NAMALWA (cell line): ENCODE results near the gene ZEB2.

Source experiments
- DNase-seq: peaks from one replicate; pipeline ENCODE4 v3.0.0-alpha.2; 2015; ENCODE audit warnings: low spot score

The ZEB2 gene

DNA sequence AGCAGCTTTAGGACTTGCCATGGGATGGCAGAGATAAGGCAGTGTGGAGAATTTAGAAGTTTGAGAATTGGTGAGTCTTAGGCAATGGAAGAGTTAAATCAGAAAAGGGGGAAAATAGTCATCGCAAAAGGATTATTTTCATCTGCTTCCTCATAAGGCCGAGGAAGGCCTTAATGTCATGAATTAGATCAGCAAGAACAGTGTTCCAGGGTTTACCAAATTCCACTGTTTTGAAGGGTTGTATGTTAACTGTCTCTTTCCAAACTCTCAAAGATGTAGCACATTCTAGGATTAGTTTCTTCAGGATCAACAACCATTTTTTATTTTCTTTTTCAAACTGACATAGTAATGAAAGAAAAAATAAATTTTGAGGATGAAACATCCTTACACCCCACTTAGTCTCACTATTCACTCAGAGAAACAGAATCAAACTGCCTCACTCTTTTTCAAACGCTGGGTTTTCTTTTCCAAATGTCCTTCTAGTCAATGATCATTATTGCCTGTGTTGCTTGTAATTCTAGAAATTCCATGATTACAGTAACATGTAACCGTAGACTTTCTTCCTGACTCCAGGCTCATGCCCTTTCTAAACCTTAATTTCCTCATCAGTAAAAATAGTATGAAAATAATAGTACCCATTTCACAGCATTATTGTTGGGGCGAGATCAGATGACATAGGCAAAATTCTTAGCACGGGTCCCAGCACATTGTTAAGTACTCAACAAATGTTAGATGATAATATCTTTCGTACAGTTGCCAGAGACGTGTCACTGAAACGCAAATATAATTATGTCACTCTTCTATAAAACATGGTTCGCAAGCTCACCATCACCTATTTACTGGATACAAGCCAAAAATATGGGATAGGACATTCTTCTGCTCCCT lies 23.6 kb downstream of the ZEB2 start:
- no peak for DNase-seq

DNA sequence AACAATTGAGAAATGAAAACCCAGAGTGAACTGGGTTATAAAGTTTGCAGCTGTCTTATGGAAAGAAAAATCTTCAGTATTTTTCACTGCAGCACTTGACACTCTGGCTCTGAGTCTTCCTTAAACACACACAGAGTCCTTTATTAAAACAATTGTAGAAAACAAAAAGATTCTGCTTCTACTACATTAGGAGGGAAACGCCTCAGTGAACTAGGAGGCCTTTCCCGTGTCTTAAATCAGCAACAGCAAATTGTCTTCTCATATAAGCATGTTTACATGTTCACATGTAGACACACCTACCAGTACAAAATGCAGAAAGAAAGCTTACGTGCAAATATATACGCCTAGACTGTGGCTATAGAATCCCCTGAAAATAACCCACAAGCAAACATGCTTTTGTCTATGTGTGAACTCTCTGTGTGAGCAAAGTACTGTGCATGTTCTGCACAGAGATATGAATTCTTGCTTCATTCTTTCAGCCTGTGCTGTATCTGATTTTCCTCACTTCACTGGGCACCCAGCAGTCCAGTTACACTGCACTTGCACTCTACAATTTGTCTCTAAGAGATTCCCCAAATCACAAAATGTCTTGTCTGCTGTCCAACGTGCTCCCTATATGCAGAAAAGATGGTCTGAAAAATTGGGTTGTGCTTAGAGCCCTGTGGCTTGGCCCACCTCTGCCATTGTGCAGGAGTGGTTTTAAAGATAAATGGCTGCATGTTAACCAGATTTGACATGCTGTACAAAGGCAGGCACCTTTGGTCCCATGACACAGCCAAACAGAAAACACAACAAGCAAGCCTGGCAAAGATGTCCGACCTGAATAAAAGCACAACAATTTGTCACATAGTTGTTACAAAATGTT lies 24.5 kb downstream of the ZEB2 start:
- no peak for DNase-seq

GRCh38 chr2:144493027-144493809 lies 26.7 kb downstream of the ZEB2 start:
- DNase-seq, result no peak

GRCh38 chr2:144490857-144491256 lies 29.1 kb downstream of the ZEB2 start:
- DNase-seq, result no peak

- DNase-seq, result no peak
Observed at GRCh38 chr2:144490017-144490416, 29.9 kb downstream of the ZEB2 start.

- DNase-seq, result no peak
Observed at GRCh38 chr2:144489315-144489916, 30.5 kb downstream of the ZEB2 start.

GRCh38 chr2:144484201-144484948 lies 35.5 kb downstream of the ZEB2 start:
- no peak for DNase-seq

GRCh38 chr2:144481666-144482065 lies 38.3 kb downstream of the ZEB2 start:
- no peak for DNase-seq

DNA sequence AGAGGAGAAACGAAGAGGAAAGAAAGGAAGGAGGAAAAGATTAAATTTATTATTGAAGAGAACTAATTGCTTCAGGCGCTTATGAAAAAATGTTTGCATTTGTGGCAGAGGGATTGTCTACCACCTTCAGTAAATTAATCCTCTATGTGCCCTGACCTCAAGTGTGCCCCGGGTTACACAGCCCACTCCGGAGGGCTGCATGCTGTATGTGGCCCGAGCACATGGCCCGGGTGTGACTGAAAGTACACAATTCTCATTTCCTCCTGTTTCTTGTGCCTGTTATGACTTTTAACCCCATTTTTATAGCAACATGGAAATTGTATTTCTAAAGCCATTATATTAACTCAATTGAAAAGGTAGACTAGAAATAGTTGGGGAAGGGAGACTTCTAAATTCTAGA lies 38.8 kb downstream of the ZEB2 start:
- DNase-seq, result no peak

GRCh38 chr2:144480285-144480684 lies 39.6 kb downstream of the ZEB2 start:
- DNase-seq, result no peak

GRCh38 chr2:144479659-144480058 lies 40.3 kb downstream of the ZEB2 start:
- DNase-seq, result no peak

DNA sequence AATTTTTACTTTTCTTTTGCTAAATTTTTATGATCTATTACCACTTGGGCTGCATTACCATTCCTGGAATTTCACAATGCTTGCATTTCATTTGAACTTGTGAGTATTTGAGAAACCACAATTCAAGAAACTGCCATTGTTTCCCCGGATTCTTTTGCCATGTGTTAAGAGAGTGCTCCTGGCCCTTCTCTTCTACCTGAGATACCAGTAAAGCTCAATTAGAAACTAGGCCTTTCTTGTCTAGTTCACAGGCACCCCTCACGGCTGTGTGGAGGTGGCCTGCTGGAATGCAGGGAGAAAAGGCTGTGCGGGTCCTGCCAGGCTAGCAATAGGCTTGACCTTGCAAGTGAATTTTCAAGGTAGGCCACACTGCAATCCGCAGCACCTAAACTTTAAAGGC lies 40.8 kb downstream of the ZEB2 start:
- DNase-seq, result no peak

DNA sequence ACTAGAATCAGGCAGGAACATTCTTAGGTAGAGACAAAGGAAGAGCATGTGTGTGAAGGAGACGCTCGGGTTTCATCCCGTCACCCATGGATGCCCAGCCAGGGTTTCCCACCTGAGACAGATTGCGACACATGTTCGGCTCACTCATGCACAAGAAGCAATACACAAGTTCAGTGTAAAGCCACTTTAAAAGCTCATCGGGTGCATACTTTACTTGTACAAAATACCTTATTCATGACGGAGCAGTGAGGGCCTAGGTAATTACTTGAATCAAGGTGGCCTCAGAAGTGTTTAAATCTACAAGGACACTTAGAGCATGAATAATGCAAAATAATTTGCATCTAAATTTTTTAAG lies 42.0 kb downstream of the ZEB2 start:
- DNase-seq, result no peak

- no peak for DNase-seq
Observed at GRCh38 chr2:144477281-144477956, 42.5 kb downstream of the ZEB2 start.

DNA sequence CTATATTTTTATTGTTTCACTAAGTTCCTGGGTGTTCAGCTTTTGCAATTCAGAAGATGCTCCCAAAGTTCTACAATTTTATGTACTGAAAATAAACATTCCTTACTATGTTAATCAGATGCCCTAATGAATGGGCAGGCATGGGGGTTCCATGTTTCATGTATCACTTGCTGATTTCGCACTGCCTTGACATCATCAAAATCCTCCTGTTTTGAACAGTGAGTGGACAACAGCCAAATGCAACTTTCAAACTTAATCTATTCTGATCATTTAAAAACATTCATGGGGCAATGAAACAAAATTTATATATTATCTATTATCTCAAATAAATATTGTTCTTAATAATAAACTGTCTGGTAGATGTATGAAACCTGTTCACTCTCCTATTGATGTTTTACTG lies 43.2 kb downstream of the ZEB2 start:
- DNase-seq, result no peak

DNA sequence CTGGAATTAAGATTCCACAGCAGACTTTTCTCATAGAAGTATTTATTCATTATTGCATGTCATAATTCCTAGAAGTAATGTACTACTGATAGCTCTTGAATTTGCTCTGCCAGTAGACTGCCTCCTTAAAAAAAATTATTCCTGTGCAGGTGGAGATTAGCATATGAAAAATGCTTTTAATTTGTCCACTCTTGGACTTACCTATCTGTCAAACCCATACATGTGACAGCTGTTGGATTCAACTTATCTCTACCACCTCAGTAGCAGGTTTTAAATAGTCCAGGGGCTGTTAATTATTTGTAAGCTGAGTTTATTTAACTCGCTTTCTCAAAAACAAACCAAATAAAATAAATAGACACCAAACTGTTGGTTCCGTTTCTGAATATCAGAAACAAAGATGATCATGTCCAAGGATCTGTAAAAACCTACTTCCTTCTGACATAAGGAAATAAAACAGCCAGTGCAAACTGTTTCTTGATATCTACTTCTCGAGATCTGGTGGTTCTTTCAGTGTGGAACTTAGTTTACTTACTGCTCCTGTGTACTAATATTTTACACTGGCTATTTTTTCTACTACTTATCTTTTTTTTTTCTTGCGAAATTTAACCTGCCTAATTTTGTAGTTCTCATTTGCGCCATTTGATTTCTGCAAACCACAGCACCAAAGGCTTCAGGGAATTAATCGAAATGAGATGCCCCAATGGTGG lies 44.2 kb downstream of the ZEB2 start:
- DNase-seq, result no peak

DNA sequence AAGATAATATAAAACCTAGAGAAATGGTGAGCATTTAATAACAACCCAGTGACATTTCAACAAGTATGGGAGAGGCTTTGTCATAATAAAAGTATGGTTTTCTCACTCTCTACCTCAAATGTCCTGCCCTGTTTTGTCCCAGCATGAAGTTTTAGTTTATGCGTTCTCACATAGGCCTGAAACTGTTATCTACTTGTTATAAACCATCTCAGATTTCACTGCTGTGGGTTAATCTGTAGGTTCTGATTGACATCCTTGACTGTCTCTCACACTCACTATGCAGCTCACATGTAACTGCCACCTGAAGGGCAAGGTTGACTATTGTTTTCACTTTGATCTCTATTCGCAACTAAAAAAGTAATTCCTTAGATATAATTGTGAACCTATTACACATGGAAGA lies 44.9 kb downstream of the ZEB2 start:
- DNase-seq, result no peak

DNA sequence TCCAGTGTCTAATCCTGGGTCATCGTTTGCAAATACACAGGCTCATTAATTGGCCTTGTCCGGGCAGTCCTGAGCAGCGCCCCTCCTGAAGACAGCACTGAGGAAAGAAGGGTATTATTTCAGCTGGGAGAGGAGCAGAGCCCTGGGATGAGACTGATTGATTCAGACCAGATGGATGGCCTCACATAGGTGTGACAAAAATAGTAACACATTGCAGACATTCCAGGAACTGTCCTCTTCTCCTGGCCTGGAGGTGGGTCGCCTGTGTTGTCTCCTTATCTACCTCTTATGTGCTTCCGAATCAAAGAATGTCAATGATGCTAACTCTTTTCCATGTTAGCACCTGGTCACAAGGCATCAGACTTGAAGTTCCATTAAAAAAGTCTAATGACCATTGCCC lies 45.9 kb downstream of the ZEB2 start:
- no peak for DNase-seq

DNA sequence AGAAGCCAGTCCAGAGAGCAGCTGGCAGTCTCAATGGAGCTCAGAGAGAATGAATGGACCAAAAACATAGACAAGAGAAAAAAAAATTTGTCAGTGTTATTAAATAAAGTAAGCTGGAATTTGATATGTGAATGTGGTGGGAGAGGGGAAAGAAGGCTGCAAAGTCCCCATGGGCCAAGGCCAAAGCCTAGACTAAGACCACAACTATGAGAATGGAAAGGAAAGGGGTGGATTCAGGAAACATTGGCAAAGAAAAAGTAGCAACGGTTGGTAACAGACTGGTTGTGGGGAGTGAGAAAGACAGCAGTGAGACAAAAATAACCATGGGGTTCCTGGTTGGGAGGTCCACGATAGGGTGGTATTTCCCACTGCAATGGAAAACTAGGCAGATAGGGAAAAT lies 47.0 kb downstream of the ZEB2 start:
- DNase-seq, result no peak

DNA sequence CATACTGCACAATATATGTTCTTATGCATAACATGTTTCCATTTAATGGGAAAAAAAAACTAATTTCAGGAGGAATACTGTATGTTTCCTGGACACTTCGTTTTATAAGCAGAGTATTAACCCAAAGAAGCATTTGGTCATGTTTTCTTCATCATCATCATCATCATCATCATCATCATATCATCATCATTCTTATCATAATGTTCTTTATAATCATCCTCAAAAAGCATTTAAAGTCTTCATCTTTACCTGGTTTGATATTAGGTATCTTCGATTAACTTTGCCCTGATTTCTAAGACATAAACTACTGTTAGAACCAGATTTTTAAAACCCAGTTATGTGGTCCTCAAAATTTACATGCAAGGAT lies 47.9 kb downstream of the ZEB2 start:
- DNase-seq, result no peak
